GM23338 (cell line): ENCODE measurements around the gene COA1. TPM values are rescaled to one million over a fixed set of nuclear protein-coding genes. Genes with fewer than 3 reads are reported as not detected.

Experiments
- ATAC-seq: fragments of 200-7000 bp; cut with Tn5 transposase; 3 replicates; pipeline ENCODE4 v1.9.1; 2020
- DNase-seq: peaks from one replicate; pipeline ENCODE4 v3.0.0-alpha.2; 2015; ENCODE audit warnings: low spot score
- H2AFZ ChIP-seq: fragments of 200-600 bp; sonication (generic); 2 replicates; pipeline ENCODE4 v1.8.0; 2016; ENCODE audit warnings: antibody characterized with exemption, mild to moderate bottlenecking, moderate library complexity
- H3F3A ChIP-seq: fragments of 200-600 bp; sonication (generic); replicated peaks from 2 replicates; pipeline ENCODE4 v1.8.0; 2017; ENCODE audit warnings: antibody characterized with exemption, mixed run types, low read depth
- H3K27ac ChIP-seq: fragments of 200-600 bp; sonication (generic); 2 replicates; pipeline ENCODE4 v1.6.1; 2016; ENCODE audit warnings: low read depth
- H3K27me3 ChIP-seq: fragments of 200-600 bp; sonication (generic); 2 replicates; pipeline ENCODE4 v1.8.0; 2016; ENCODE audit warnings: mild to moderate bottlenecking, mixed run types, moderate library complexity; ENCODE audit not compliant: insufficient read depth
- H3K36me3 ChIP-seq: fragments of 200-600 bp; sonication (generic); 2 replicates; pipeline ENCODE4 v1.8.0; 2016; ENCODE audit warnings: mild to moderate bottlenecking; ENCODE audit not compliant: insufficient read depth
- H3K4me1 ChIP-seq: fragments of 200-600 bp; sonication (generic); 2 replicates; pipeline ENCODE4 v1.8.0; 2016; ENCODE audit warnings: mild to moderate bottlenecking, moderate library complexity; ENCODE audit not compliant: insufficient read depth
- H3K4me2 ChIP-seq: fragments of 200-600 bp; sonication (generic); 2 replicates; pipeline ENCODE4 v1.7.1; 2017; ENCODE audit warnings: mixed run types
- H3K4me3 ChIP-seq: fragments of 200-600 bp; sonication (generic); 2 replicates; pipeline ENCODE4 v1.6.1; 2016; ENCODE audit warnings: mixed run types
- H3K79me2 ChIP-seq: fragments of 200-600 bp; sonication (generic); replicated peaks from 2 replicates; pipeline ENCODE4 v1.8.0; 2017; ENCODE audit warnings: mild to moderate bottlenecking; ENCODE audit not compliant: insufficient read depth
- H3K9me2 ChIP-seq: fragments of 200-600 bp; sonication (generic); 2 replicates; pipeline ENCODE4 v1.8.0; 2017; ENCODE audit not compliant: insufficient read depth
- H4K20me1 ChIP-seq: fragments of 200-600 bp; sonication (generic); replicated peaks from 2 replicates; pipeline ENCODE4 v1.8.0; 2017; ENCODE audit warnings: mild to moderate bottlenecking; ENCODE audit not compliant: insufficient read depth
- H3K27ac Mint-ChIP-seq: 2 replicates; pipeline ENCODE4 v1.8.0; 2020; ENCODE audit warnings: inconsistent platforms, mild to moderate bottlenecking, moderate library complexity, mixed read lengths
- H3K27me3 Mint-ChIP-seq: 3 replicates; pipeline ENCODE4 v1.8.0; 2022; ENCODE audit warnings: low read depth, mild to moderate bottlenecking, moderate library complexity, mixed read lengths, inconsistent platforms; ENCODE audit not compliant: insufficient read depth, poor library complexity
- H3K36me3 Mint-ChIP-seq: 3 replicates; pipeline ENCODE4 v1.8.0; 2021; ENCODE audit warnings: low read depth, mild to moderate bottlenecking, inconsistent platforms, moderate library complexity, mixed read lengths
- H3K4me1 Mint-ChIP-seq: 3 replicates; pipeline ENCODE4 v1.8.0; 2020; ENCODE audit warnings: mild to moderate bottlenecking, inconsistent platforms, mixed read lengths
- H3K4me3 Mint-ChIP-seq: 3 replicates; pipeline ENCODE4 v1.8.0; 2021; ENCODE audit warnings: moderate library complexity, mild to moderate bottlenecking, inconsistent platforms, mixed read lengths
- H3K9me3 Mint-ChIP-seq: 3 replicates; pipeline ENCODE4 v1.8.0; 2020; ENCODE audit warnings: moderate library complexity, mild to moderate bottlenecking, inconsistent platforms, mixed read lengths
- CREB1 ChIP-seq: fragments of 250-450 bp; sonication (Bioruptor Pico); IDR thresholded peaks from 2 replicates; pipeline ENCODE4 v1.5.0; 2020; ENCODE audit warnings: low read depth, mild to moderate bottlenecking, moderate library complexity
- EZH2 ChIP-seq: fragments of 200-600 bp; sonication (generic); IDR thresholded peaks from one replicate; pipeline ENCODE4 v1.8.0; 2017; ENCODE audit warnings: antibody characterized with exemption, mild to moderate bottlenecking, low read depth; ENCODE audit not compliant: unreplicated experiment
- EZH2phosphoT487 ChIP-seq: fragments of 200-600 bp; sonication (generic); IDR thresholded peaks from one replicate; pipeline ENCODE4 v1.8.1; 2018; ENCODE audit warnings: antibody characterized with exemption; ENCODE audit not compliant: unreplicated experiment
- JUNB ChIP-seq: IDR thresholded peaks from one replicate; pipeline ENCODE4 v1.6.1; 2016; ENCODE audit warnings: antibody characterized with exemption; ENCODE audit not compliant: unreplicated experiment
- POLR2AphosphoS5 ChIP-seq: IDR thresholded peaks from 2 replicates; pipeline ENCODE4 v1.6.1; 2016; ENCODE audit warnings: antibody characterized with exemption, low read depth
- STAT1 ChIP-seq: IDR thresholded peaks from one replicate; pipeline ENCODE4 v1.6.1; 2016; ENCODE audit warnings: antibody characterized with exemption; ENCODE audit not compliant: unreplicated experiment
- ZNF114 ChIP-seq: fragments of 250-450 bp; sonication (Bioruptor Pico); IDR thresholded peaks from 2 replicates; pipeline ENCODE4 v1.5.0; 2020; ENCODE audit warnings: mild to moderate bottlenecking, moderate library complexity
- ZNF331 ChIP-seq: fragments of 250-450 bp; sonication (Bioruptor Pico); IDR thresholded peaks from 2 replicates; pipeline ENCODE4 v1.5.0; 2020; ENCODE audit warnings: low read depth, mild to moderate bottlenecking, moderate library complexity
- polyA plus RNA-seq: library from polyadenylated mRNA; unstranded; fragments of >200 nt; fragmentation: Nextera tagmentation; extraction: Ambion mirVana; gene quantifications from 2 replicates; pipeline ENCODE4 v1.2.1, GENCODE V29; 2016
- total RNA-seq: library from RNA; depleted of rRNA; stranded (reverse); fragments of >200 nt; shearing (Covaris generic); gene quantifications from 2 replicates; pipeline ENCODE4 v1.2.3, GENCODE V29; 2014
- TF ChIP-seq, protein P1 (sequence below): IDR thresholded peaks from 2 replicates; pipeline ENCODE4 v1.6.1; 2016; ENCODE audit warnings: antibody characterized with exemption
- TF ChIP-seq, protein P2 (sequence below): IDR thresholded peaks from one replicate; pipeline ENCODE4 v1.6.1; 2018; ENCODE audit warnings: antibody characterized with exemption; ENCODE audit not compliant: unreplicated experiment
- TF ChIP-seq, protein P3 (sequence below), 2 experiments: fragments of 200-600 bp in 1 of 2; sonication (generic) in 1 of 2; conservative IDR thresholded peaks; 2 replicates each; pipeline versions ENCODE4 v1.5.1 to v1.6.1; 2016 to 2017; ENCODE audit warnings: antibody characterized with exemption in 2 of 2, low read depth in 2 of 2, mild to moderate bottlenecking in 2 of 2, moderate library complexity in 1 of 2

Gene COA1
- total and polyA plus RNA-seq, 2 experiments from 2014 or later = 156 to 158 TPM

DNA sequence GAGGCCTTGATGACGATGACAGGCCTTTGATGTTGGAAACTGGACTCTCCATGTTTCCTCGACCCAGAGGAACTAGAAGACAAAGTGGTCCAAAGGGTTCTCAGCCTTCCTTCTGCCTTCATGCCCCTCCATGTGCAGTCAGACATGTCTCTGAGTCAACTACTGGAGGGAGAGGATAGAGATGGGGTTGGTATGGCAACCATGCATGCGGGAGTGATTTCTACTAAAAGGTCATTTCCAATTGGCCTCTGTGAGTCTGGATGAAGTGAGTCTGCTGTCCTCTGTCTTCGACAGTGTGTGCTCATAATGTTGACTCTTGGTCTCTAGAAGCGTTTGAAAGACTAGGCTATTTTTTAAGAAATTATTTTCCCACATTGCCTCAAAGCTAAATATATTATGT lies 117.2 kb downstream of the COA1 start:
- Histone ChIP-seq H3K4me1 (no peaks in the 10 kb centered on the region), H3K27me3 (no peaks in the 10 kb centered on the region), H3F3A (no peaks in the 10 kb centered on the region), H3K4me2 (no peak overlapping the region), H3K36me3 (no peaks in the 10 kb centered on the region), H3K79me2 (no peaks in the 10 kb centered on the region), H2AFZ (no peak overlapping the region), H3K9me2 (no peaks in the 10 kb centered on the region), H3K27ac (no peak overlapping the region), H4K20me1 (no peaks in the 10 kb centered on the region), H3K4me3 (no peak overlapping the region)
- DNase-seq = no peak
- Mint-ChIP-seq H3K9me3 (no peaks in the 10 kb centered on the region), H3K4me3 (no peak overlapping the region), H3K27ac (no peak overlapping the region), H3K27me3 (peaks cover 5% of the 10 kb centered on the region), H3K4me1 (peaks cover 6% of the 10 kb centered on the region; the same call in 2 of the 3 replicates), H3K36me3 (peaks cover 17% of the 10 kb centered on the region)
- TF ChIP-seq ZNF114 (no peak), EZH2 (no peak), ZNF331 (CRISPR knock-in tag) (no peak), STAT1 (no peak), JUNB (no peak), EZH2phosphoT487 (no peak), CREB1 (CRISPR knock-in tag) (no peak), POLR2AphosphoS5 (no peak)
- TF ChIP-seq, protein P1, sequence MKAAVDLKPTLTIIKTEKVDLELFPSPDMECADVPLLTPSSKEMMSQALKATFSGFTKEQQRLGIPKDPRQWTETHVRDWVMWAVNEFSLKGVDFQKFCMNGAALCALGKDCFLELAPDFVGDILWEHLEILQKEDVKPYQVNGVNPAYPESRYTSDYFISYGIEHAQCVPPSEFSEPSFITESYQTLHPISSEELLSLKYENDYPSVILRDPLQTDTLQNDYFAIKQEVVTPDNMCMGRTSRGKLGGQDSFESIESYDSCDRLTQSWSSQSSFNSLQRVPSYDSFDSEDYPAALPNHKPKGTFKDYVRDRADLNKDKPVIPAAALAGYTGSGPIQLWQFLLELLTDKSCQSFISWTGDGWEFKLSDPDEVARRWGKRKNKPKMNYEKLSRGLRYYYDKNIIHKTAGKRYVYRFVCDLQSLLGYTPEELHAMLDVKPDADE = no peak
- TF ChIP-seq, protein P2, sequence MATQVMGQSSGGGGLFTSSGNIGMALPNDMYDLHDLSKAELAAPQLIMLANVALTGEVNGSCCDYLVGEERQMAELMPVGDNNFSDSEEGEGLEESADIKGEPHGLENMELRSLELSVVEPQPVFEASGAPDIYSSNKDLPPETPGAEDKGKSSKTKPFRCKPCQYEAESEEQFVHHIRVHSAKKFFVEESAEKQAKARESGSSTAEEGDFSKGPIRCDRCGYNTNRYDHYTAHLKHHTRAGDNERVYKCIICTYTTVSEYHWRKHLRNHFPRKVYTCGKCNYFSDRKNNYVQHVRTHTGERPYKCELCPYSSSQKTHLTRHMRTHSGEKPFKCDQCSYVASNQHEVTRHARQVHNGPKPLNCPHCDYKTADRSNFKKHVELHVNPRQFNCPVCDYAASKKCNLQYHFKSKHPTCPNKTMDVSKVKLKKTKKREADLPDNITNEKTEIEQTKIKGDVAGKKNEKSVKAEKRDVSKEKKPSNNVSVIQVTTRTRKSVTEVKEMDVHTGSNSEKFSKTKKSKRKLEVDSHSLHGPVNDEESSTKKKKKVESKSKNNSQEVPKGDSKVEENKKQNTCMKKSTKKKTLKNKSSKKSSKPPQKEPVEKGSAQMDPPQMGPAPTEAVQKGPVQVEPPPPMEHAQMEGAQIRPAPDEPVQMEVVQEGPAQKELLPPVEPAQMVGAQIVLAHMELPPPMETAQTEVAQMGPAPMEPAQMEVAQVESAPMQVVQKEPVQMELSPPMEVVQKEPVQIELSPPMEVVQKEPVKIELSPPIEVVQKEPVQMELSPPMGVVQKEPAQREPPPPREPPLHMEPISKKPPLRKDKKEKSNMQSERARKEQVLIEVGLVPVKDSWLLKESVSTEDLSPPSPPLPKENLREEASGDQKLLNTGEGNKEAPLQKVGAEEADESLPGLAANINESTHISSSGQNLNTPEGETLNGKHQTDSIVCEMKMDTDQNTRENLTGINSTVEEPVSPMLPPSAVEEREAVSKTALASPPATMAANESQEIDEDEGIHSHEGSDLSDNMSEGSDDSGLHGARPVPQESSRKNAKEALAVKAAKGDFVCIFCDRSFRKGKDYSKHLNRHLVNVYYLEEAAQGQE = no peak
- TF ChIP-seq, protein P3, sequence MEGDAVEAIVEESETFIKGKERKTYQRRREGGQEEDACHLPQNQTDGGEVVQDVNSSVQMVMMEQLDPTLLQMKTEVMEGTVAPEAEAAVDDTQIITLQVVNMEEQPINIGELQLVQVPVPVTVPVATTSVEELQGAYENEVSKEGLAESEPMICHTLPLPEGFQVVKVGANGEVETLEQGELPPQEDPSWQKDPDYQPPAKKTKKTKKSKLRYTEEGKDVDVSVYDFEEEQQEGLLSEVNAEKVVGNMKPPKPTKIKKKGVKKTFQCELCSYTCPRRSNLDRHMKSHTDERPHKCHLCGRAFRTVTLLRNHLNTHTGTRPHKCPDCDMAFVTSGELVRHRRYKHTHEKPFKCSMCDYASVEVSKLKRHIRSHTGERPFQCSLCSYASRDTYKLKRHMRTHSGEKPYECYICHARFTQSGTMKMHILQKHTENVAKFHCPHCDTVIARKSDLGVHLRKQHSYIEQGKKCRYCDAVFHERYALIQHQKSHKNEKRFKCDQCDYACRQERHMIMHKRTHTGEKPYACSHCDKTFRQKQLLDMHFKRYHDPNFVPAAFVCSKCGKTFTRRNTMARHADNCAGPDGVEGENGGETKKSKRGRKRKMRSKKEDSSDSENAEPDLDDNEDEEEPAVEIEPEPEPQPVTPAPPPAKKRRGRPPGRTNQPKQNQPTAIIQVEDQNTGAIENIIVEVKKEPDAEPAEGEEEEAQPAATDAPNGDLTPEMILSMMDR (conservative IDR thresholded peaks at IDR 0.05; ENCODE audit: low read depth in 2 of 2) = no peak
- ATAC-seq = no peak
